GM19023 (cell line): Measurements from ENCODE around the gene SLC25A11.
A peak's percentile ranks its signal among the peaks of the same experiment; 100 is the strongest.

Experiments
- ATAC-seq: cut with Tn5 transposase; IDR thresholded peaks from one replicate; pipeline ENCODE4 v1.9.1; 2021; ENCODE audit warnings: mild to moderate bottlenecking, moderate library complexity; ENCODE audit not compliant: unreplicated experiment

The SLC25A11 gene, protein sequence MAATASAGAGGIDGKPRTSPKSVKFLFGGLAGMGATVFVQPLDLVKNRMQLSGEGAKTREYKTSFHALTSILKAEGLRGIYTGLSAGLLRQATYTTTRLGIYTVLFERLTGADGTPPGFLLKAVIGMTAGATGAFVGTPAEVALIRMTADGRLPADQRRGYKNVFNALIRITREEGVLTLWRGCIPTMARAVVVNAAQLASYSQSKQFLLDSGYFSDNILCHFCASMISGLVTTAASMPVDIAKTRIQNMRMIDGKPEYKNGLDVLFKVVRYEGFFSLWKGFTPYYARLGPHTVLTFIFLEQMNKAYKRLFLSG

DNA sequence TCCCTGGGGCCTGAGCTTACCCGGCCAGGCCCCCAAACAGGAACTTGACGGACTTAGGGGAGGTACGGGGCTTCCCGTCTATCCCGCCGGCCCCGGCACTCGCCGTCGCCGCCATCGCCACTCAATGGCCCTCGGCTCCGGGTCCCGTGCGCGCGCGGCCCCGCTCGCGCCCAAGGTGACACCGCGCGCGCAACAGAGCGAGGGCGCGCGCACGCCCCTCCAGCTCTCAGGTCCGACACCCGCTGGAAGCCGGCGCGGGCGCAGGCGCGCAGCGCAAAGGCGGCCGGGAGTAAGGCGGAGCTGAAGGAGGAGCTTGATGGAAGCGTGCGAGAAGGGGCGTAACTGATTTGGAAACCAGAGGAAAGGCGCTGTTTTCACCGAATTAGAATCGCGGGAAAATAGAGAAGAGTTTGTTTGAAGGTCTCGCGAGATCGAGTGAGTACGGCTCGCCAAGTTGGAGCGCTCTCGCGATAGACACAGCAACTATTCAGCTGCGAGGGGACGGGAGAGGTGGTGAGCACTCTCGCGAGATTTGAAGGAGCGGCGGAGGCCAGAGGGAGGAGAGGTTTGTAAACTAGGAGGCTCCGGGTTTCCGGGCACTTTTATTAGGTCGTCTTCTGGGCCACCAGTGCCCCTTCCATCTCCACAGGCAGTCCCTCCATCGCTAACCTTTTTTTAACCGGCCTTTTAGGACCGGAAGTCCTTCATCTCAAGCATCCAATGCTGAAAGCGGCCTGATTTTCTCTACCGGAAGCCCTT, at the start of gene SLC25A11, which contains the start of gene RNF167:
TSS of gene SLC25A11 (minus strand) at position 251 of the 759 bp plus-strand sequence. CDS start at position 115, 136 bp downstream.
TSS of gene RNF167 (plus strand) at position 473 of the 759 bp plus-strand sequence. CDS start 642 bp downstream, outside the sequence.
- ATAC-seq, result peak; percentile 73

DNA sequence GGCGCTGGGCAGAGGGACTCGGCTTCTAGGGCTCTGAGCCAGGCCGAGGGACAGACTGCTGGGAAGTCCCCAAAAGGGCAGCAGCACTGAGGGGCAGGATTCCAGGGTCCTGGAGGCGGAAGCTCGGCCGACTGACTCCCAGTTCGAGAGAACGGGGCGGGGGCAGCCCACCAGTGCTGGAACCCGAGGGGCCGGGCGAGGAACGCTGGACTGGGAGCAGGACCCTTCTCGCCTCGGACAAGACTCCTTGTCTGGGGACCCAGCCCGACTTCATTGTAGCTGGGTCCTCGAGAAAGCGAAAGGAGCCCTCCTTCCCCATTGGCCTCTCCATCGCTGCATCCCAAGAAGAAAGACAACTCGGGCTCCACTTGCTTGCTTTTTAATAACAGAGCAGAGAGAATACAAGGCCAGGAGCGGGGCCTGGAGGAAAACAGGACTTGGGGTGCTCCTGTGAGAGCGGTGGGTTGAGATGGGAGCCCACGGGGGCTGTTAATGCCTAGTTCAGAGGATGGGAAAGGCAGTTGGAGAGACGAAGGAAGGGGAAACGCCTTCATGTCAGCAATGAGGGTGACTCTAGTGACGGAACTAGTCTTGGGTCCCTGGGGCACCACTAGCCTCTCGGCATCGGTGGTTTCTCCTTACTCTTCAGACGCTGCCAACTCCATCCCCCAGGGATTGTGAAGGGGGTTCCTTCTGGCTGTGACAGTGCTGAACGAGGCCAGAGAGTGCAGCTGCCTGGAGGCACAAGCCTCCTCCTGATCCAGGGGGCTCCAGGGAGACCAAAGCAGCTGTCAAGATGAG, 48.1 kb upstream of the SLC25A11 start:
- ATAC-seq, result no peak

DNA sequence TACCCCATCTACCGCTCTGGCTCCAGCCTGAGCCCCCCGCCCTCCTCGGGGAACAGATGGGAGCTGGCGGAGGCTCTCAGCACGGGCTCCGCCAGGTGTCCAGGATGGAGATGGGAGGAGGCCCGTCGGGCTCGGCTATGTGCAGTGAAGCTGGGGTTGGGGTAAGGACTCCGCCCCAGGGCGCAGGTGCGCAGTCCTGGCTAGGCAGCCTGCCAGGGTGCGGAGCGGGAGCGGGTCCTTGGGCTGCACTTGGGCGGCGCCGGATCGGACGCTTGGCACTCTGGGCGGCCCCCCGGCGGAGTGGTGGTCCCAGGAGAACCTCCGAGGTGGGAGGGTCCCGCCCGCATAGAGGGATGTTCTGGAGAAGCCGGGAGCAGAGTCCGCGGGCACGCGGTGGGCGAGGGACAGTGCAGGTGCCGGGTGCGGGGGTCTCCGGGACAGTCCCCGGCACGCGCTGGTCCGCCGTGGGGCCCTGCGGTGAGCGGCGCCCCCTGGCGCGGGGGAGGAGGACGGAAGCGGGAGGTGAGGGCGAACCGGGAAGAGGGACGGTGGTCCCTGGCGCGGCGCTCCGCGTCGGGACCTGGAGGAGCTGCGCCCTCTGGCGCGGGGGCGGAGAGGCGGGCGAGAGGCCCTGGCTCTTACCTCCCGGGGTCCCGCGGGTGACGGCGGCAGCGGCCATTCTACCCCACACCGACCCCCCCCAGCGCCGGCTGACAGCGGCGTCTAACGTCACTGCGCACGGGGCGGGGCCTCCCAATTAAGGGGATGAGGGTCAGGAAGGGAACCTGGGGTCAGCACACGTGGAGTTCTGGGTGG, 47.3 kb upstream of the SLC25A11 start, which contains the start of gene CAMTA2:
TSS of gene CAMTA2 (minus strand) at position 725 of the 816 bp plus-strand sequence. CDS start 1,453 bp downstream, outside the sequence.
- peak; percentile 67 for ATAC-seq

DNA sequence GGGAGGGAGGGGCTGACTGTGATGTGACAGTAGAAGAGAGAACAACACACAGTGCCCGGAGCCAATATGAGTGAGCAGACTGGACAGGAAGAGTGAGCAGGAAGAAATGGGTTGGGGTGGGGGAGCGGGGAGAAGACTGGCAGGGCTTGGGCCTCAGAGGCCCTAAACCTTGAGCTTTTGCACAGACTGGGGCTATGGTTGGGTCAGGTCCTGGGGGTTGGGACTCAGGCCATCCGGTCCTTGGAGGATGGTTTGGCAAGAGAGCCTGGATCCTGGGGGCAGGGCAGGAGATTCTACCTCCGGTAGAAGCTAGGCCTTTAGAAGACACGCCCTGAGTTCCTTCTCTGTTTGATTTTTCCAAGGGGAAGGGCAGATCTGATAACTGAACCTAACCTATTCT, 46.6 kb upstream of the SLC25A11 start:
- ATAC-seq, result no peak

DNA sequence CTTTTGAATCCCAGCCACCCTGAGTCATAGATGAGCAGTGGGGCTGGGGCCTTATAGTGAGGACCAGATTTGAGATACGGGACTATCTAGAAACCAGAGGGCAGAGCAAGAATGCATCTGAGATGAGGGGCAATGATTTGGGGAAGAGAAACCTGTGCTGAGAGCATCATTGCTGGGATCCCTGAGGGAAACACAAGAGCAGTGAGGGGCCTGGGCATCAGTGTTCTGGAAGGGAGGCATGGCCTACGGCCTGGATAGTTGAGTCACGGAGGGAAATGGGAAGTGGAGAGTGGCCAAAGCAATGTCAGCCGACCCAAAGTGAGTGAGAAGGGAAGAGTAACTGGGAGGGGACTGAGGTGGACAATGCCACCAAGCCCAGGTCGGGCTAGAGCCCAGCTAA, 42.5 kb upstream of the SLC25A11 start:
- ATAC-seq, result no peak

DNA sequence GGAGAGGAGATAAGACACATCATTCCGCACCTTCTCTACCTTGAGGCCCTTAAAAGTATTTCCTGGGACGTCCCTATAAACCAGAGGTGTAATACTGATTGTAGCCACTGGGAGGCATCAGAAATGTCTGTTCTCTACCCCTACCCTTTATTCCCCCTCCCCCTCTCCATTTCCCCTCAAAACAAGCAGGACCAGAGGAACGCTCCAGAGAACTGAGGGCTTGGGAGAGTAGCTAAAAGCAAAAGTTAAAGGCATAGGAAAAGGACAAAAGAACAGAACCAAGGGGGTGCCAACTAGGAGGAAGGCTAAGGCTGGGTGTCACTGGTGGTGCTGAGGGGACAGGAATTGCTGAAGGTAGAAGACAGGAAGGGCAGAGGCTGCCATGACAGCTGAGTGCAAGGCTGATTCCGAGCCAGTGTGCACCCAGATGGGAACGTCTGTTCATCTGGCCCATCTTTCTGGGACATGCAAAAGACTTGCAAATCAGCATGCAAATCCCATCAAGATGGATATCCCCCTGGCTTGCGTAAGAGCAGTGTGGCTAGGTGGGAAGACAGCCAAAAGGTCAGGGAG, 40.9 kb upstream of the SLC25A11 start:
- no peak for ATAC-seq

DNA sequence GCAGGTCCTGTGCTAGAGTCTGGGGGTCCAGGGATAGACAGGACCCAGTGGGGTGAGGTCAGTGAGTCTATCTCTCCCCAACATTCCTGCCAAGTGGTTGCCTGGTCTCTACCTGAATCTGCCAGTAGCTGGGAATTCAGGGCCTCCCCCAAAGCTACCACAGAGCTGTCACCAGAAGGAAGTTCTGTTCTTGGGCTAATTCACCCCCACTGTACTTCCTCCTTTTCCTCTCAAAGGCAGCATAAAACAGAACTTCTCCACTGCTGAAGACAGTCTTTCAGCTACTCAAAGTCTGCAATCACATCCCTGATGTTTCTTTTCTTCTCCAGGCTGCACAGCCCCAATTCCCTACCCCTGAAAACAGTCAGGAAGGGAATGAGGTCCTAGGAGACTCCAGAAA, 38.9 kb upstream of the SLC25A11 start:
- no peak for ATAC-seq

DNA sequence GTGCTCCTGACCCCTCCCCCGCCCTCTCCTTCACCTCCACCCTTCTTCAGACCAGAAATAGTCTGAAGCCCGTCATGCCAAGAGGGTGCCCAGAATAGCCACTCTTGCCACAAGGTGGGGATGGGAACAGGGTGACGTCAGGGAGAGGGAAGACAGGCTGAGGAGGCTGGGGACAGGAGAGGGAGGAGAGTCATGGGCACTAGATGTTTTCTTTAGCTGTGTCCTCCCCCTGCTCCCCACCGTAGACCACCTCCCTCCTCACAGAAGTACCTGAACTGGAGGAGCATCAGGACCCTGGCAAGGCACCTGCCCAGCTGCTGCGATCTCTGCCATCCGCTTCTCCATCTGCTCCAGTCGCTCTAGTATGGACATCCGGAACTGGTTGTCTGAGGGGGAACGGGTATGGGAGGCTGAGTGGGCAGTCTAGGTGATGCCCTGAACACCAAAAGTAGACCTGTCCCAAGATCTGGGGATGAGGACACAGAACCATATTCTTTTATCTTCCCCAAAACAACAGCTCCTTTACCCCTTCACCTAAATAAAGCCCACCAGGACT, 34.3 kb upstream of the SLC25A11 start:
- ATAC-seq, result no peak

DNA sequence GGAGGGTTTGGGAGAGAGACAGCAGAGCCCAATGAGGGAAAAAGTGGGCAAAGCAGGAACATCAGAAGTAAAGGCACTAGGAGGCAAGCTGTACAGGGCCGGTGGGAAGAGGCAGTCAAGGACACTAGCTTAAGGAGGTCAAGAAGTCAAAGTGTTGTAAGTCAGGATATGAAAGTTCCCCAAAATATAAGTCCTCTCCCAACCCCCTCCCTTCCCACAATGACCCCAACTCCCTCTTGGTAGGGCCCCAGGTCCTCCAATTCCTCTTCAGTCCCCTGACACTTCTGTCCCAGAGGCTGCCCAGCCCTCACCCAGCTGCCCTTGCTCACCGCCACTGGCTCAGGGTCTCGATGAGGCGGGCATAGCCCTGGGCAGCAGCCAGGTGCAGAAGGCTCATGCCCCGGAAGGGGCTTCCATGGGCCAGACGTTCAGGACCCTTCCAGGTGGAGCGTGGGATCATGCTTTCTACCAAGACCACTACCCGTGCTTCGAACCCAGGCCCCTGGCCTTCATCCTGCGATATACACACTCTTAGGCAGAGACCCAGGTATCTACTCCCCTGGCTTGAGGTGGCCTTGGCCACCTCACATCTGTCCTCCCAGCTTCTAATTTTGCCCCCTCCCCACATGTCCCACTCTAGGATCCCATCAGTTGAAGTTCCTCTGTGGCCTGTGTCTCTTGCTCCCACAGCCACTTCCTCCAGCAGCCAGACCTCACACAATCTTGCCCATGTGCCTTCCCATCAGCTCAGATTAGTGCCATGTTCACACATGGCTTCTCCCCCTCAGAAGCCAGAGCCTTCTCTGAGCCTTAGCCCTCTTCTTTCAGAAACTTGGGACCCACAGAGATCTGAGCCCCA, 33.6 kb upstream of the SLC25A11 start:
- no peak for ATAC-seq

DNA sequence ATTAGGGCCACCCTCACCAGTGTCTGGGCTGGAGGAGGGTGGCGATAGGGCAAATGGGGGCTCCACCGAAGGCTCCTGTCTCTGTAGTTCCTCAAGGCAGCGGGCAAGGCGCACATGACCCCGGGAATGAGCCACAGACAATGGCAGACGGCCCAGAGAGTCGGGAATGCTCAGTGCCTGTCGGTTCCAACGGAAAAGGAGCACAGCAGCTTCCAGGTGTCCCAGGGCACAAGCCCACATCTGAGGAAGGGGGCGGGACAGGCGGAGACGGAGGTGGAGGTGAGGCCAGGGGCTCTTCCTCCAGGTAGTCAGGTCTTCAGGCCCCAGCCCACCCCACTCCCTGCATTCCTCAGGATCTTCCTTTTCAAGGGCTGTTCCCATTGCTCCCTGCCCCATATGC, 32.9 kb upstream of the SLC25A11 start:
- ATAC-seq, result no peak

DNA sequence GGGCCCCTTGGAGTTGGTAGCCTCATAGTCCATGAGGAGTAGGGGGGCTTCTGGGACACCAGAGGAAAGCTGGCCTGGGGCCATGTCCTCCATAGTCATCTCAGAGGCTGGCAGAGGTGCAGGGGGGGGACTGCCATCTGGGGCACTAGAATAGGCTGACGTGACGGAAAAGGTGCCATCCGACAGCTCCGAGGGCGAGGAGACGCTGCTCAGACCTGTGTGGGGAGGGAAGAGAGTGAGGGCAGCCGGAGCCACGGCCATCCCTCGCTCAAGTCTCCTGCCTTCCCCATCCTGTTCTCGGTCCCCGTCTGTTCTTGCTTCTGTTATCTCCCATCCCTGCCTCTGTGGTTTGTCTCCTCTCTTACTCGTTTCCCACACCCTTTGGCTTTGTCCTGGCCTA, 32.5 kb upstream of the SLC25A11 start:
- no peak for ATAC-seq

DNA sequence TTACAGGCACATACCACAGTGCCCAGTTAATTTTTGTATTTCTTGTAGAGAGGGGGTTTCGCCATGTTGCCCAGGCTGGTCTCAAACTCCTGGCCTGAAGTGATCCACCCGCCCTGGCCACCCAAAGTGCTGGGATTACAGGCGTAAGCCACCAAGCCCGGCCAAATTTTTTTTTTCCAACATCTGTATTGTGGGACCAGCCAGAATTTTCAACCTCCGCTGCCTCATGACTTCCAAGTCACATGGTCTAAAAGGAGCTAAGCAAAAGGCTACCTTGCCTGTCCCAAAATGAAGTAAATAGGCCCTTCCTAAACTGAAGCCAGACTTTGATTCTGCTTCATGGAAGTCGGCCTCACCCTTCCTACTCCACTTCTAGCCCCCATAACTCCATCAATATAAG, 32.0 kb upstream of the SLC25A11 start:
- ATAC-seq, result no peak

DNA sequence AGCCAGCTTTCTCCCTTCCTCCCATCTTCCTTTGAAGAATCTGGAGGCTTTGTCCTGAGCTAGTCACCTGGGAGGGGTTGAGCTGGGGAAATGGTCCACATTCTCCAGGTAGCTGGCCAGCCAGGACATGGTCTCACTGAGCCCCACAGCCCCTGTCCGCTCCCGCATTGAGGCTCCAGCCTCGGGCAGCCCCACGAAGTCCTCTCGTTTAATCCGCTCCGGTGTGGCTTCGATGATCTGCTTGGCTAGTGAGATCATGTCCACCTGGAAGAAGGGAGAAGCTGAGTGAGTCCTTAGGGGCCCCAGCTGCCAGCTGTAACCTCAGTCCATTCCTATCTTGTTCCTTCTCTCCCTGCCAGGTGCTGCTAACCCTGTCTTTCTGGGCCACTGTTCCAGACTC, 30.4 kb upstream of the SLC25A11 start:
- no peak for ATAC-seq

DNA sequence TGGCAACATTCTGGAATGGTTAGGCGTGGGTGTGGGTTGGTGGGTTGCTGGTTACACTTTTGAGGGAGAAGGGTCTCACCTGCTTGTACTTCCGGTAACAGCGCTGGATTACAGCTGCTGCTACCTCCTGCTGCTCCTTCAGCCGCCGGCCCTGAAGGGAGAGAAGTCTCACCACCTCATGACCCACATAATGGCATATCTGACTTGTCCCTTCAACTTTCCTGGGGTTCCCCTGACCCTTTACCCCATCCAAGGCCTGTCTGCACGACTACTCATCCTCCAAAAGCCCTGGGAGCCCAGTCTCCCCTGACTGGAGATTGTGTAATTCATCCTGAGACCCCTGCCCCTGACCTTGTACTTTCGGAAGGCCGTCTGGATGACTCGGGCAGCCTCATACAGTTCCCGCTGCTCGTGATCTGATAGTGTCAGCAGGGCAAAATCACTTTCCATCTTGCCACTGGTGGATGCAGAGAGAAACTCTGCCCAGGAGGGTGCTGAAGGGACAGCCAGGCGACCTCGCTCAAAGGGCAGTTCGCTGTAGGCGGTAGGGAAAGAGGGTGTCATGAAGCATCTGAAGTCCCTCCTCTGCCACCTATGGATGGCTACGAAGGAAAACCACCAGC, 29.8 kb upstream of the SLC25A11 start:
- ATAC-seq, result no peak

DNA sequence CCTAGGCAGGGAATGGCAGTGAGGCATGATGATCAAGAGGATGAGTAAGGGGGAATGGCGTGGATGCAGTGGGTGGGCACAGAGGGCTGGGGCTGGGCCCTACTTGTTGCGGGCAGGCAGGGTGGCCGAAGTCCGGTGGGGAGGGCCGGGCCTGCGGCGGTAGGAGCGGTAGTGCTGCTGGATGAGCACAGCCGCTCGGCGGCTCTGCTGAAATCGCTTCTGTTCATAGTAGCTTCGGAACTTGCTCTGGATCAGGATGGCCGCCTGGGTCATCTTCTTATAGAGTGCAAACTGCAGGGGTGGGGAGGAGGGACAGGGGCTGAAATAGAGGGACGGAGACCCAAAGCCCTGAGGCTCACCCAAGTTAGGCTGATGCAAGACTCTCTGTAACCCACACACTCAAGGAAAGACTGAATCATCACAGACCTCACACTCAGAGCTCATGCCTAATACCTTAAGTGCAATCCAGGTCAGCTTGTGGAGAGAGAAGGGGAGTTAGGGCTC, 29.3 kb upstream of the SLC25A11 start:
- ATAC-seq, result no peak

DNA sequence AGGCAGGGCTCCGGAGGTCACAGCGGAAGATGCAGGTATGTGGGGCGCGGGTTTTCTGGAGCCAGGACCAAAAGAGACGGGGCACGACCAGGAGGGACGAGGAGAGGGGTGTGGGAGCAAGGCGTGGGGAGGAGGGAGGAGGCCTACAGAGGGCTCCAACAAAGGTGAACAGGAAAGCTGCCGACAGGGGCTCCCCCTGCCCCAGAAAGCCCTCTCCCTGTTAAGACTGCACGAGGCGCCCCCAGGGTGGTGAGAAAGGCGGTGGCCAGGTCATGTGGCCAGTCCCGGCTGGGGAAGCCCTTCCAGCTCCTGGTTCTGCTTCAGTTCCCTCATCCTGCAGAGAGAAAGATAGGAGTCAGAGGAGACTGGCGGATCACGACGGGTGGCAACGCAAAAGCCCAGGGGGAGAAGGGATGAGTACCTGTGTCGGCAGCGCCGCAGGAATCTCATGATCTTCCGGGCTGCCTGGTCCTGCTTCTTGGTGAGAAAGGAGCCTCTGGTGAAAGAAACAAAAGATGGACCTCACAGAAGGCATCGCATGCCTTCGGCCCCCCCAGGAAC, 28.7 kb upstream of the SLC25A11 start:
- no peak for ATAC-seq

DNA sequence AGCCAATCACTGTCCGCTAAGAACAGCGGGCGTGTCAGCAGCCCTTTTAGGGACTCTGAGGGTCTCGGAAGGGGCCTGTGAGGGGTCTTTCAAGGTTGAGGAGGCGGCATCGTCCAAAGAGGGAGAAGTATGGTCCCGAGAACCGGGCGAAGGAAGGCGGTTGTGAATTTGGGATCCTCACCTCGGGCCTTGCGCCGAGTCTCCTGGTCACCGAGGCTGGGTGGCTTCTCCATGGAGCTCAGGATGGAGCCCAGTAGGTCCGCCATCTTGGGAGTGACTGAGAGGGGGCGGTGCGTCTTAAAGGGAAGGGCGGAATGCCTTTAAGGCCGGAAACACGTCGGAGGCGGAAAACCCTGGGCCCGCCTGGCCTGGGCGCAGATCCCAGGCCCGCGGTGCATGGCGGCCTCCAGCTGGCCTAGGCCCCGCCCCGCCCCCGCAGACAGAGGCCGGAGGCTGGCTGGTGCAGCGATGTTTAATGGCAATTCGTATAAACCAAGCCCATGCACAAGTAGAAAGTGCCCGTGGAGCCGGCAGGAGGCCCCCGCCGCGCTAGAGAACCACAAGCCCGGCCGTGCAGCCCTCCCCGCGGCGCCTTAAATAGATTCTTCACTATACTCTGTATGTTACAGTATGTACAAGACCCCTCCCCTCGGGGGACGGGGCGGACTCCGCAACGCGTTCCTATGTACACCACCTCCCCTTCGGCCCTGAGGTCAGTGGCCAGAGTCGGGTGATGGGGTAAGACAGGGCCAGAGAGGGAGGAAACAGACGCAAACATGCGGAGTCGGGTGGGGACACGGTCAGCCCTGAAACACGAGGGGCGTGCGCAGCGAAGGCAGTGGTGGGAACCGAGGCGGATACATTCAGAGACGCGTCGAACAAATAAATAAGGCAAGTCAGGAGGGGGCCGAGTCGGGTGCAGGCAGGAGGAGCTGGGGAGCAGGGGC, 28.0 kb upstream of the SLC25A11 start, which contains the start of gene SPAG7:
TSS of gene SPAG7 (minus strand) at position 279 of the 947 bp plus-strand sequence. CDS start at position 266, 13 bp downstream.
- peak; percentile 54 for ATAC-seq
